ENCODE data around the gene NKIRAS1. TPM values are rescaled to one million over a fixed set of nuclear protein-coding genes. Genes with fewer than 3 reads are reported as not detected.

Gene NKIRAS1
- total and polyA plus RNA-seq, 2 of the 8 experiments (the other 6 are each of a cell fraction or from before 2014, with no cell fraction given): 3.4 to 7.0 TPM

- no peak overlapping the region for H3K9ac ChIP-seq (replicated peaks in 1 of 4; ENCODE audit: extremely low read depth in 1 of 4, low read depth in 3 of 4, low read length in 3 of 4)
- H4K5ac ChIP-seq (ENCODE audit: insufficient read length, low read depth, low read length): no peak overlapping the region
- H3K4me2 ChIP-seq (ENCODE audit: insufficient read depth in 1 of 2, low read depth in 2 of 2, low read length in 2 of 2): no peak overlapping the region
- no peak for TF ChIP-seq E2F6 (IDR thresholded peaks at IDR 0.05)
- no peak for TF ChIP-seq CHD1 (IDR thresholded peaks at IDR 0.05; ENCODE audit: low read depth, low read length)
- TF ChIP-seq NANOG (IDR thresholded peaks at IDR 0.05; ENCODE audit: insufficient read depth, low read depth, low read length, poor library complexity, severe bottlenecking): no peak
- TF ChIP-seq SUZ12 (IDR thresholded peaks at IDR 0.05; ENCODE audit: low read length): no peak
- TF ChIP-seq SP2 (IDR thresholded peaks at IDR 0.05; ENCODE audit: low read length): no peak
- TF ChIP-seq TAF7 (optimal IDR thresholded peaks at IDR 0.05; ENCODE audit: borderline replicate concordance, low read depth, low read length): no peak
- no peak for TF ChIP-seq CEBPB (IDR thresholded peaks at IDR 0.05; ENCODE audit: low read depth, low read length)
- TF ChIP-seq EP300 (IDR thresholded peaks at IDR 0.05; ENCODE audit: borderline replicate concordance in 1 of 2, low read depth in 2 of 2, low read length in 2 of 2): no peak
- no peak for TF ChIP-seq RNF2 (IDR thresholded peaks at IDR 0.05; ENCODE audit: borderline replicate concordance, low read depth, low read length, missing control alignments, poor library complexity, severe bottlenecking)
- no peak for TF ChIP-seq TCF12 (IDR thresholded peaks at IDR 0.05; ENCODE audit: low read depth, low read length)
- no peak overlapping the region for H3K23ac ChIP-seq (ENCODE audit: insufficient read length)
- no peak overlapping the region for H3K4ac ChIP-seq (replicated peaks; ENCODE audit: insufficient read length, low read depth, low read length)
- H3K18ac ChIP-seq (ENCODE audit: extremely low read depth, low read length): no peak overlapping the region
- DNase-seq (ENCODE audit: low read depth in 1 of 2, low spot score in 2 of 2) (no peak), FAIRE-seq (no peak)
- H3K23me2 ChIP-seq (ENCODE audit: low read depth, low read length): peaks cover 5% of the 10 kb centered on the region
- no peaks in the 10 kb centered on the region for H4K20me1 ChIP-seq (replicated peaks in 1 of 2; ENCODE audit: control insufficient read depth in 1 of 2, insufficient read depth in 2 of 2, low read length in 2 of 2)
- H2AK5ac ChIP-seq (ENCODE audit: low read depth, low read length): no peak overlapping the region
- no peak overlapping the region for H3K4me3 ChIP-seq (ENCODE audit: extremely low read depth in 1 of 4, insufficient read depth in 2 of 4, low read depth in 3 of 4, low read length in 4 of 4)
- no peak overlapping the region for H2BK20ac ChIP-seq (ENCODE audit: low read length)
- H2BK120ac ChIP-seq (replicated peaks; ENCODE audit: low read depth, low read length): no peak overlapping the region
- no peak overlapping the region for H4K91ac ChIP-seq (replicated peaks; ENCODE audit: insufficient read length, low read length)
- no peak overlapping the region for H4K8ac ChIP-seq (ENCODE audit: extremely low read depth, insufficient read depth, low read length)
- POLR2A ChIA-PET (ENCODE audit: partially characterized antibody): interaction anchor here (1.6 to 19.1 kb wide), 2 partner anchors 11 to 20 kb away, joined by 3 to 363 read pairs; partner anchors contain the start of genes NKIRAS1 and RPL15
- H3K56ac ChIP-seq (replicated peaks; ENCODE audit: insufficient read length, low read depth, low read length): no peak overlapping the region
- H3K79me2 ChIP-seq (ENCODE audit: control insufficient read depth in 1 of 2, insufficient read depth in 2 of 2, low read length in 2 of 2): no peaks in the 10 kb centered on the region
- H2BK15ac ChIP-seq (ENCODE audit: low read length): no peak overlapping the region
- no peak overlapping the region for H2BK12ac ChIP-seq (ENCODE audit: low read depth, low read length)
- H2AFZ ChIP-seq (ENCODE audit: low read length): no peak overlapping the region
- peaks cover 2 to 8% (median 5%) of the 10 kb centered on the region in 4 experiments; a peak in 6 of 7 replicates for H3K4me1 ChIP-seq (replicated peaks in 1 of 4; ENCODE audit: control insufficient read depth in 3 of 4, insufficient read depth in 4 of 4, low read length in 3 of 4)
- no peaks in the 10 kb centered on the region for H3K9me3 ChIP-seq (ENCODE audit: insufficient read depth in 2 of 2, low read depth in 1 of 2, low read length in 1 of 2)
- H3K27me3 ChIP-seq (replicated peaks in 1 of 4; ENCODE audit: control insufficient read depth in 3 of 4, extremely low read depth in 1 of 4, insufficient read depth in 3 of 4, low read length in 3 of 4): no peaks in the 10 kb centered on the region; a peak in 1 of 7 replicates
- WGBS, 2 experiments (ENCODE audit: extremely low coverage in 1 of 2, insufficient coverage in 1 of 2, insufficient read length in 1 of 2, insufficient replicate concordance in 2 of 2, low coverage in 1 of 2, low lambda C conversion rate in 2 of 2, missing lambda C conversion rate in 1 of 2): 79% methylated on average over 5 of the region's 5 CpGs; no CpG with 5 or more reads in 1 of the 2 experiments
- no peak overlapping the region for H3K14ac ChIP-seq (ENCODE audit: insufficient read length)
- no peaks in the 10 kb centered on the region; a peak in 1 of 8 replicates for H3K36me3 ChIP-seq (ENCODE audit: control insufficient read depth in 2 of 4, insufficient read depth in 4 of 4, low read length in 3 of 4)
- H3K27ac ChIP-seq (ENCODE audit: low read depth, low read length): no peak overlapping the region
- CTCF ChIA-PET (ENCODE audit: partially characterized antibody): interaction anchor here (0.9 to 1.8 kb wide), 2 partner anchors 14 to 52 kb away, joined by 3 to 5 read pairs; no protein-coding TSS in a partner anchor
- no peak overlapping the region for H2BK5ac ChIP-seq (ENCODE audit: low read depth, low read length)
- no peaks in the 10 kb centered on the region for H3K79me1 ChIP-seq (ENCODE audit: low read depth, low read length)
These were observed 24.0 kb upstream of the NKIRAS1 start for GRCh38 chr3:23940775-23941174.

Measured in H1 (cell line).